Neural cell (in vitro differentiated cells): Measurements from ENCODE around the gene EIF4E2. TPM values are rescaled to one million over a fixed set of nuclear protein-coding genes. Genes with fewer than 3 reads are reported as not detected.
A peak's percentile ranks its signal among the peaks of the same experiment; 100 is the strongest.

Experiments
- H2AFZ ChIP-seq: fragments of 200-600, 300-800 bp; sonication (generic), shearing (Covaris generic); 2 replicates; pipeline ENCODE4 v1.6.0; 2014; ENCODE audit warnings: low read depth, mild to moderate bottlenecking, antibody characterized with exemption, low read length, moderate library complexity
- H3F3A ChIP-seq: fragments of 200-600 bp; shearing (Covaris generic); 2 replicates; pipeline ENCODE4 v1.6.1; 2016; ENCODE audit warnings: mild to moderate bottlenecking, moderate library complexity, mixed read lengths, antibody characterized with exemption, low read length; ENCODE audit not compliant: insufficient read depth, poor library complexity, severe bottlenecking
- H3K27ac ChIP-seq: fragments of 200-600, 300-800 bp; sonication (generic), shearing (Covaris generic); 2 replicates; pipeline ENCODE4 v1.5.1; 2014; ENCODE audit warnings: mild to moderate bottlenecking, low read length, moderate library complexity
- H3K27me3 ChIP-seq: fragments of 300-800, 200-600 bp; sonication (generic), shearing (Covaris generic); 2 replicates; pipeline ENCODE4 v1.6.0; 2014; ENCODE audit warnings: mild to moderate bottlenecking, low read depth, low read length, moderate library complexity; ENCODE audit not compliant: insufficient read depth
- H3K36me3 ChIP-seq: fragments of 300-800, 200-600 bp; sonication (generic), shearing (Covaris generic); 2 replicates; pipeline ENCODE4 v1.5.1; 2014; ENCODE audit warnings: mild to moderate bottlenecking, antibody characterized with exemption, low read length, moderate library complexity; ENCODE audit not compliant: insufficient read depth
- H3K4me2 ChIP-seq: fragments of 300-800, 200-600 bp; sonication (generic), shearing (Covaris generic); 2 replicates; pipeline ENCODE4 v1.6.0; 2014; ENCODE audit warnings: mild to moderate bottlenecking, low read length
- H3K4me3 ChIP-seq: fragments of 300-800, 200-600 bp; sonication (generic), shearing (Covaris generic); 2 replicates; pipeline ENCODE4 v1.5.1; 2014; ENCODE audit warnings: mild to moderate bottlenecking, low read length, moderate library complexity
- H3K79me2 ChIP-seq: fragments of 200-600 bp; shearing (Covaris generic); replicated peaks from 2 replicates; pipeline ENCODE4 v1.6.0; 2014; ENCODE audit warnings: mild to moderate bottlenecking, low read length, moderate library complexity; ENCODE audit not compliant: insufficient read depth
- H3K9ac ChIP-seq: fragments of 300-800, 200-600 bp; sonication (generic), shearing (Covaris generic); 2 replicates; pipeline ENCODE4 v1.6.1; 2016; ENCODE audit warnings: mild to moderate bottlenecking, low read length, mixed read lengths
- H3K9me2 ChIP-seq: fragments of 200-600 bp; shearing (Covaris generic); 2 replicates; pipeline ENCODE4 v1.6.1; 2016; ENCODE audit warnings: mild to moderate bottlenecking, low read length, mixed read lengths; ENCODE audit not compliant: insufficient read depth
- H3K9me3 ChIP-seq: fragments of 200-600, 300-800 bp; sonication (generic), shearing (Covaris generic); 2 replicates; pipeline ENCODE4 v1.6.1; 2016; ENCODE audit warnings: mild to moderate bottlenecking, mixed run types, low read length, moderate library complexity, mixed read lengths
- H4K20me1 ChIP-seq: fragments of 200-600 bp; shearing (Covaris generic); 2 replicates; pipeline ENCODE4 v1.6.1; 2016; ENCODE audit warnings: mild to moderate bottlenecking, mixed run types; ENCODE audit not compliant: insufficient read depth
- EP300 ChIP-seq: fragments of 450-650 bp; conservative IDR thresholded peaks from 2 replicates; pipeline ENCODE4 v1.6.1; 2014; ENCODE audit warnings: antibody characterized with exemption, mild to moderate bottlenecking, moderate library complexity; ENCODE audit not compliant: poor library complexity, severe bottlenecking
- EZH2 ChIP-seq: fragments of 200-600, 300-800 bp; shearing (Covaris generic), sonication (generic); IDR thresholded peaks from 2 replicates; pipeline ENCODE4 v1.6.1; 2014; ENCODE audit warnings: antibody characterized with exemption, low read length, borderline replicate concordance, mild to moderate bottlenecking; ENCODE audit not compliant: insufficient read depth, poor library complexity, severe bottlenecking
- MXI1 ChIP-seq: fragments of 450-650 bp; conservative IDR thresholded peaks from 2 replicates; pipeline ENCODE4 v1.6.1; 2014; ENCODE audit warnings: antibody characterized with exemption, mild to moderate bottlenecking; ENCODE audit not compliant: poor library complexity, severe bottlenecking
- POLR2AphosphoS5 ChIP-seq: IDR thresholded peaks from 2 replicates; pipeline ENCODE4 v1.6.1; 2012
- RAD21 ChIP-seq: fragments of 450-650 bp; conservative IDR thresholded peaks from 2 replicates; pipeline ENCODE4 v1.6.1; 2014; ENCODE audit warnings: antibody characterized with exemption, mild to moderate bottlenecking, moderate library complexity
- SMC3 ChIP-seq: fragments of 450-650 bp; conservative IDR thresholded peaks from 2 replicates; pipeline ENCODE4 v1.6.1; 2014; ENCODE audit warnings: antibody characterized with exemption, mild to moderate bottlenecking, moderate library complexity; ENCODE audit not compliant: poor library complexity
- TAF1 ChIP-seq: IDR thresholded peaks from 2 replicates; pipeline ENCODE4 v1.6.1; 2012; ENCODE audit warnings: low read depth
- polyA plus RNA-seq: library from polyadenylated mRNA; depleted of rRNA; stranded (reverse); fragments of >200 nt; gene quantifications from 2 replicates; pipeline ENCODE4 v1.2.3, GENCODE V29; 2014
- TF ChIP-seq, protein P1 (sequence below): IDR thresholded peaks from 2 replicates; pipeline ENCODE4 v1.6.1; 2012; ENCODE audit warnings: borderline replicate concordance
- TF ChIP-seq, protein P2 (sequence below): fragments of 450-650 bp; IDR thresholded peaks from 2 replicates; pipeline ENCODE4 v1.5.1; 2014; ENCODE audit warnings: antibody characterized with exemption, mild to moderate bottlenecking, moderate library complexity; ENCODE audit not compliant: poor library complexity, severe bottlenecking

The EIF4E2 gene
- polyA plus RNA-seq, 1 donor from 2014 or later: 57.6 TPM

DNA sequence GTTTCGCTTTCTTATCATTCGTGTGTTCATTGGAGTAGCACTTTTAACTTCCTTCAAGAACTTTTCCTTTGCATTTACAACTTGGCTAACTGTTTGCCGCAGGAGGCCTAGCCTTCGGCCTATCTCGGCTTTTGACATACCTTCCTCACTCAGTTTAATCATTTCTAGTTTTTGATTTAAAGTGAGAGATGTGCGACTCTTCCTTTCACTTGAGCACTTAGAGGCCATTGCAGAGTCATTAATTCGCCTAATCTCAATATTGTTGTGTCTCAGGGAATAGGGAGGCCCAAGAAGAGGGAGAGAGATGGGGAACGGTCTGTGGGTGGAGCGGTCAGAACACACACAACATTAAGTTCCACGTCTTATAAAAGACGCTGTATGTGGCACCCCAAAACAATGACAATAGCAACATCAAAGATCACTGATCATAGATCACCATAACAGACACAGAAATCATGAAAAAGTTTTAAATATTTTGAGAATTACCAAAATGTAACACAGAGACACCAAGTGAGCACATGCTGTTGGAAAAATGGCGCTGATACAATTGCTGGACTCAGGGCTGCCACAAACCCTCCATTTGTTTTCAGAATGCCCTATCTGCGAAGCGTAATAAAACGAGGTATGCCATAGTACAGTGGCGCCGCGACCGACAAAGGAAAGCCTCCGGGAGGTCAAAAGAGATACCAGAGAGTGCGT, 685 bp upstream of the EIF4E2 start:
- Histone ChIP-seq H3K79me2 (peaks cover 50% of the 10 kb centered on the region), H4K20me1 (no peaks in the 10 kb centered on the region), H3K9me2 (no peaks in the 10 kb centered on the region), H3K27me3 (no peaks in the 10 kb centered on the region), H3K4me2 (peak overlapping the region; percentile 57), H3K9ac (peak overlapping the region; percentile 97), H3K4me3 (peak overlapping the region; percentile 94), H3K27ac (peak overlapping the region; percentile 97), H3F3A (no peaks in the 10 kb centered on the region), H3K9me3 (no peaks in the 10 kb centered on the region), H3K36me3 (peaks cover 16% of the 10 kb centered on the region), H2AFZ (peak overlapping the region; percentile 99)
- TF ChIP-seq SMC3 (no peak), RAD21 (no peak), POLR2AphosphoS5 (no peak), MXI1 (no peak), EZH2 (no peak), TAF1 (no peak), EP300 (no peak)
- TF ChIP-seq, protein P1, sequence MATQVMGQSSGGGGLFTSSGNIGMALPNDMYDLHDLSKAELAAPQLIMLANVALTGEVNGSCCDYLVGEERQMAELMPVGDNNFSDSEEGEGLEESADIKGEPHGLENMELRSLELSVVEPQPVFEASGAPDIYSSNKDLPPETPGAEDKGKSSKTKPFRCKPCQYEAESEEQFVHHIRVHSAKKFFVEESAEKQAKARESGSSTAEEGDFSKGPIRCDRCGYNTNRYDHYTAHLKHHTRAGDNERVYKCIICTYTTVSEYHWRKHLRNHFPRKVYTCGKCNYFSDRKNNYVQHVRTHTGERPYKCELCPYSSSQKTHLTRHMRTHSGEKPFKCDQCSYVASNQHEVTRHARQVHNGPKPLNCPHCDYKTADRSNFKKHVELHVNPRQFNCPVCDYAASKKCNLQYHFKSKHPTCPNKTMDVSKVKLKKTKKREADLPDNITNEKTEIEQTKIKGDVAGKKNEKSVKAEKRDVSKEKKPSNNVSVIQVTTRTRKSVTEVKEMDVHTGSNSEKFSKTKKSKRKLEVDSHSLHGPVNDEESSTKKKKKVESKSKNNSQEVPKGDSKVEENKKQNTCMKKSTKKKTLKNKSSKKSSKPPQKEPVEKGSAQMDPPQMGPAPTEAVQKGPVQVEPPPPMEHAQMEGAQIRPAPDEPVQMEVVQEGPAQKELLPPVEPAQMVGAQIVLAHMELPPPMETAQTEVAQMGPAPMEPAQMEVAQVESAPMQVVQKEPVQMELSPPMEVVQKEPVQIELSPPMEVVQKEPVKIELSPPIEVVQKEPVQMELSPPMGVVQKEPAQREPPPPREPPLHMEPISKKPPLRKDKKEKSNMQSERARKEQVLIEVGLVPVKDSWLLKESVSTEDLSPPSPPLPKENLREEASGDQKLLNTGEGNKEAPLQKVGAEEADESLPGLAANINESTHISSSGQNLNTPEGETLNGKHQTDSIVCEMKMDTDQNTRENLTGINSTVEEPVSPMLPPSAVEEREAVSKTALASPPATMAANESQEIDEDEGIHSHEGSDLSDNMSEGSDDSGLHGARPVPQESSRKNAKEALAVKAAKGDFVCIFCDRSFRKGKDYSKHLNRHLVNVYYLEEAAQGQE: no peak
- TF ChIP-seq, protein P2, sequence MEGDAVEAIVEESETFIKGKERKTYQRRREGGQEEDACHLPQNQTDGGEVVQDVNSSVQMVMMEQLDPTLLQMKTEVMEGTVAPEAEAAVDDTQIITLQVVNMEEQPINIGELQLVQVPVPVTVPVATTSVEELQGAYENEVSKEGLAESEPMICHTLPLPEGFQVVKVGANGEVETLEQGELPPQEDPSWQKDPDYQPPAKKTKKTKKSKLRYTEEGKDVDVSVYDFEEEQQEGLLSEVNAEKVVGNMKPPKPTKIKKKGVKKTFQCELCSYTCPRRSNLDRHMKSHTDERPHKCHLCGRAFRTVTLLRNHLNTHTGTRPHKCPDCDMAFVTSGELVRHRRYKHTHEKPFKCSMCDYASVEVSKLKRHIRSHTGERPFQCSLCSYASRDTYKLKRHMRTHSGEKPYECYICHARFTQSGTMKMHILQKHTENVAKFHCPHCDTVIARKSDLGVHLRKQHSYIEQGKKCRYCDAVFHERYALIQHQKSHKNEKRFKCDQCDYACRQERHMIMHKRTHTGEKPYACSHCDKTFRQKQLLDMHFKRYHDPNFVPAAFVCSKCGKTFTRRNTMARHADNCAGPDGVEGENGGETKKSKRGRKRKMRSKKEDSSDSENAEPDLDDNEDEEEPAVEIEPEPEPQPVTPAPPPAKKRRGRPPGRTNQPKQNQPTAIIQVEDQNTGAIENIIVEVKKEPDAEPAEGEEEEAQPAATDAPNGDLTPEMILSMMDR: no peak

DNA sequence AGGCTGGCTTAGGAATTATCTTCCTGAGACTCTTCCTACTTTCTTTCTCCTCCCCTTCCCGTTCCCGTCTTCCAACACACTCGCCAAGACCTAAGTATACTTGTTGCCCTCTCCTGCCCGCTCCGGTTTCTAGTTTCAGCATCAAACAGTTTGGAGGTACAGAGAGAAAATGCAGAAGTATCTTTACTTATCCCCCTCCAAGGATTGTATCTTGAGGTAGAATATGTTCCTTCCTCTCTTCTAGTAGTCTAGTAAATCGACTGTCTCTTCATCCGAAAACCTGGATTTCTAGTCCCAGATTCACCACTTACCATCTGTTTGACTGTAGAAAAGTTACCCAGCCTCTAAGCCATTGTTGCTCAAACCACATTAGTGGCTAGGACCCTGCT, 755 bp downstream of the EIF4E2 start:
- Histone ChIP-seq H3K4me3 (peak overlapping the region; percentile 94), H3K79me2 (peaks cover 46% of the 10 kb centered on the region), H3K9me3 (no peaks in the 10 kb centered on the region), H3F3A (no peaks in the 10 kb centered on the region), H3K36me3 (peaks cover 10% of the 10 kb centered on the region), H4K20me1 (no peaks in the 10 kb centered on the region), H3K9ac (peak overlapping the region; percentile 97), H3K9me2 (no peaks in the 10 kb centered on the region), H2AFZ (peak overlapping the region; percentile 99), H3K27ac (peak overlapping the region; percentile 97), H3K4me2 (peak overlapping the region; percentile 90), H3K27me3 (no peaks in the 10 kb centered on the region)
- TF ChIP-seq RAD21 (no peak), MXI1 (no peak)
